GM12878 (cell line): Measurements from ENCODE around the gene MCC. TPM values are rescaled to one million over a fixed set of nuclear protein-coding genes. Genes with fewer than 3 reads are reported as not detected.
A peak's percentile ranks its signal among the peaks of the same experiment; 100 is the strongest.

Source experiments
- ATAC-seq: fragments of 200-7000 bp; cut with Tn5 transposase; 3 replicates; pipeline ENCODE4 v1.9.1; 2020; ENCODE audit warnings: mild to moderate bottlenecking, moderate library complexity
- BruUV-seq: library from RNA; stranded (reverse); fragments of 400-500 nt; replicated peaks from 2 replicates; lab custom pipeline; 2021; lab: Mats Ljungman, UMichigan
- CTCF ChIA-PET: fragments of 300-600 bp; sonication (Branson Sonifier 250); formaldehyde crosslinking; extraction: SDS; loops from one replicate; lab custom pipeline; 2021; ENCODE audit warnings: inconsistent platforms; lab: Yijun Ruan, JAX
- POLR2A ChIA-PET: fragments of 350-600 bp; formaldehyde crosslinking; extraction: SDS; loops from one replicate; lab custom pipeline; 2021; ENCODE audit warnings: inconsistent platforms; lab: Charles Lee
- RAD21 ChIA-PET: fragments of 300-600 bp; sonication (Branson Sonifier 250); formaldehyde crosslinking; loops from one replicate; lab custom pipeline; 2023; ENCODE audit warnings: antibody characterized with exemption; ENCODE audit not compliant: unreplicated experiment; lab: Charles Lee
- SMC1A ChIA-PET: fragments of 300-600 bp; sonication (Branson Sonifier 250); formaldehyde crosslinking; loops from one replicate; lab custom pipeline; 2023; ENCODE audit not compliant: unreplicated experiment, uncharacterized antibody; lab: Charles Lee
- DNase-seq: peaks from one replicate; pipeline ENCODE4 v3.0.0-alpha.2; 2011; ENCODE audit warnings: low read depth, low spot score
- FAIRE-seq: peaks from 3 replicates; lab custom pipeline; 2011; peaks lifted over from hg19 to GRCh38; lab: Jason Lieb, UNC
- H2AFZ ChIP-seq: 2 replicates; pipeline ENCODE4 v1.6.0; 2011; ENCODE audit warnings: low read depth, low read length, control low read depth; ENCODE audit not compliant: control insufficient read depth
- H3K27ac ChIP-seq: 2 replicates; pipeline ENCODE4 v1.5.1; 2011; ENCODE audit warnings: control low read depth; ENCODE audit not compliant: control insufficient read depth, insufficient read depth
- H3K27me3 ChIP-seq, 2 experiments: replicated peaks in 1 of 2; 2 replicates each; pipeline versions ENCODE4 v1.6.0 to v1.6.1; 2011; ENCODE audit warnings: low read length in 1 of 2; ENCODE audit not compliant: control insufficient read depth in 2 of 2, insufficient read depth in 2 of 2
- H3K36me3 ChIP-seq, 2 experiments: 2 replicates each; pipeline ENCODE4 v1.5.1; 2011; ENCODE audit warnings: low read length in 1 of 2; ENCODE audit not compliant: control insufficient read depth in 2 of 2, insufficient read depth in 2 of 2
- H3K4me1 ChIP-seq: 2 replicates; pipeline ENCODE4 v1.6.1; 2011; ENCODE audit warnings: mild to moderate bottlenecking, low read length, moderate library complexity, mixed read lengths; ENCODE audit not compliant: control insufficient read depth, insufficient read depth
- H3K4me2 ChIP-seq: 2 replicates; pipeline ENCODE4 v1.6.0; 2011; ENCODE audit warnings: control low read depth; ENCODE audit not compliant: control insufficient read depth, insufficient read depth
- H3K4me3 ChIP-seq: fragments of 200-600 bp; sonication (generic); 2 replicates; pipeline ENCODE4 v1.5.1; 2016
- H3K79me2 ChIP-seq: 2 replicates; pipeline ENCODE4 v1.6.0; 2011; ENCODE audit warnings: low read length; ENCODE audit not compliant: control insufficient read depth, insufficient read depth
- H3K9ac ChIP-seq: 2 replicates; pipeline ENCODE4 v1.8.0; 2011; ENCODE audit warnings: low read length, control low read depth, mixed read lengths; ENCODE audit not compliant: control insufficient read depth, insufficient read depth
- H3K9me3 ChIP-seq: replicated peaks from 3 replicates; pipeline ENCODE4 v1.5.1; 2011; ENCODE audit warnings: mild to moderate bottlenecking, low read length; ENCODE audit not compliant: control insufficient read depth, insufficient read depth
- H4K20me1 ChIP-seq: 2 replicates; pipeline ENCODE4 v1.6.0; 2011; ENCODE audit not compliant: control insufficient read depth, insufficient read depth
- ATF2 ChIP-seq: IDR thresholded peaks from 2 replicates; pipeline ENCODE4 v1.6.1; 2012; ENCODE audit warnings: low read length, inconsistent platforms
- BHLHE40 ChIP-seq, 2 experiments: fragments of 450-650 bp in 1 of 2; IDR thresholded peaks; 2 replicates each; pipeline ENCODE4 v1.6.1; 2011 to 2017; ENCODE audit warnings: low read depth in 2 of 2, borderline replicate concordance in 1 of 2, improper control_type of control experiment in 1 of 2, low read length in 1 of 2, mild to moderate bottlenecking in 1 of 2
- BMI1 ChIP-seq: fragments of 450-650 bp; IDR thresholded peaks from 2 replicates; pipeline ENCODE4 v1.6.1; 2016; ENCODE audit warnings: mild to moderate bottlenecking, moderate library complexity, borderline replicate concordance
- IRF4 ChIP-seq: IDR thresholded peaks from 2 replicates; pipeline ENCODE4 v1.6.1; 2011; ENCODE audit warnings: low read depth, low read length
- MEF2B ChIP-seq: fragments of 450-650 bp; IDR thresholded peaks from 2 replicates; pipeline ENCODE4 v1.6.1; 2018; ENCODE audit warnings: mild to moderate bottlenecking, moderate library complexity; ENCODE audit not compliant: partially characterized antibody, poor library complexity, severe bottlenecking
- NFXL1 ChIP-seq: fragments of 450-650 bp; IDR thresholded peaks from 2 replicates; pipeline ENCODE4 v1.6.1; 2017; ENCODE audit warnings: antibody characterized with exemption, mild to moderate bottlenecking, borderline replicate concordance
- PAX5 ChIP-seq: IDR thresholded peaks from 2 replicates; pipeline ENCODE4 v1.6.1; 2011; ENCODE audit warnings: low read depth, low read length, borderline replicate concordance
- POLR2AphosphoS5 ChIP-seq: IDR thresholded peaks from 2 replicates; pipeline ENCODE4 v1.6.1; 2011; ENCODE audit warnings: mild to moderate bottlenecking, low read length, inconsistent platforms
- SIN3A ChIP-seq: IDR thresholded peaks from 2 replicates; pipeline ENCODE4 v1.6.1; 2012; ENCODE audit warnings: low read depth, low read length, improper control_type of control experiment
- SMC3 ChIP-seq: IDR thresholded peaks from 2 replicates; pipeline ENCODE4 v1.6.1; 2011; ENCODE audit warnings: low read length, improper control_type of control experiment, borderline replicate concordance
- SRF ChIP-seq, 2 experiments: IDR thresholded peaks; 2 replicates each; pipeline ENCODE4 v1.6.1; 2011; ENCODE audit warnings: low read depth in 2 of 2, low read length in 2 of 2, mild to moderate bottlenecking in 1 of 2, moderate library complexity in 1 of 2
- WRNIP1 ChIP-seq: IDR thresholded peaks from 2 replicates; pipeline ENCODE4 v1.6.1; 2011; ENCODE audit warnings: low read depth, low read length, improper control_type of control experiment, borderline replicate concordance
- ZNF207 ChIP-seq: fragments of 450-650 bp; IDR thresholded peaks from 2 replicates; pipeline ENCODE4 v1.6.1; 2014; ENCODE audit warnings: antibody characterized with exemption, mild to moderate bottlenecking, borderline replicate concordance
- ZNF217 ChIP-seq: fragments of 450-650 bp; IDR thresholded peaks from 2 replicates; pipeline ENCODE4 v1.6.1; 2017; ENCODE audit warnings: antibody characterized with exemption, mild to moderate bottlenecking
- ZNF687 ChIP-seq: fragments of 450-650 bp; IDR thresholded peaks from 2 replicates; pipeline ENCODE4 v1.6.1; 2017; ENCODE audit warnings: mild to moderate bottlenecking, moderate library complexity
- whole genome bisulfite sequencing: methylation state at CpG from one replicate; pipeline ENCODE4 v1.1.6; 2016; ENCODE audit warnings: low lambda C conversion rate; ENCODE audit not compliant: insufficient replicate concordance, insufficient coverage; ENCODE audit errors: missing lambda C conversion rate; 5-methylcytosine and 5-hydroxymethylcytosine counted together
- in situ Hi-C: fragments of 300-500 bp; cut with MboI; formaldehyde crosslinking; loops from 9 replicates; pipeline ENCODE4 v1.14.3; 2018; ENCODE audit warnings: mixed read lengths
- intact Hi-C: fragments of 100-400 bp; cut with micrococcal nuclease; formaldehyde crosslinking; loops from one replicate; pipeline ENCODE4 v1.14.2; 2022; ENCODE audit not compliant: unreplicated experiment
- polyA plus RNA-seq, 11 experiments: library from polyadenylated mRNA; depleted of rRNA in 4 of 11; unstranded in 6 of 11; stranded (reverse) in 5 of 11; fragments of >200 nt; fragmentation: Nextera tagmentation in 4 of 11; fragmentation: Illumina TruSeq in 1 of 11; extraction: Ambion mirVana in 4 of 11; extraction: Trizol in 1 of 11; gene quantifications; 1 replicate in 1 of 11; 2 replicates in 10 of 11; pipeline versions ENCODE4 v1.2.1 to v1.2.3, GENCODE V29; 2011 to 2016; ENCODE audit warnings: inconsistent platforms in 2 of 11, missing spikeins in 2 of 11, low read depth in 1 of 11
- total RNA-seq, 4 experiments: library from RNA; depleted of rRNA in 3 of 4; stranded (reverse); fragments of >200 nt in 3 of 4; fragmentation: Illumina TruSeq in 1 of 4; extraction: Trizol in 1 of 4; gene quantifications; 2 replicates each; pipeline versions ENCODE4 v1.2.1 to v1.2.3, GENCODE V29; 2013 to 2021

MCC gene
- total and polyA plus RNA-seq, 10 of the 15 experiments (the other 5 are each of a cell fraction or from before 2014, with no cell fraction given), result 0.03 to 0.86 (median 0.16) TPM

GRCh38 chr5:113047234-113047633, 441.0 kb downstream of the MCC start:
- H3K9ac ChIP-seq, result no peak overlapping the region
- in situ Hi-C loops, result no loop called here
- 68% methylated on average over 2 of the region's 2 CpGs for WGBS

More at GRCh38 chr5:113047234-113047633, 441.0 kb downstream of the MCC start:
- Histone ChIP-seq H3K36me3 (no peaks in the 10 kb centered on the region), H4K20me1 (no peaks in the 10 kb centered on the region), H2AFZ (no peak overlapping the region), H3K4me3 (no peak overlapping the region), H3K79me2 (no peaks in the 10 kb centered on the region), H3K27me3 (no peaks in the 10 kb centered on the region), H3K9me3 (no peaks in the 10 kb centered on the region), H3K27ac (no peak overlapping the region), H3K4me2 (no peak overlapping the region), H3K4me1 (peaks cover 11% of the 10 kb centered on the region)
- CTCF ChIA-PET, result interaction anchor here (1.0 to 1.2 kb wide), 2 partner anchors 24 to 67 kb away, joined by 3 read pairs; no protein-coding TSS in a partner anchor
- no TSS peak for BruUV-seq
- SMC1A ChIA-PET, result interaction anchor here (0.6 to 2.2 kb wide), 5 partner anchors 23 to 52 kb away, joined by 3 to 5 read pairs (median 4); no protein-coding TSS in a partner anchor
- RAD21 ChIA-PET, result interaction anchor here (0.7 kb wide), 1 partner anchor 26 kb away, joined by 3 read pairs; no protein-coding TSS in a partner anchor
- no peak for DNase-seq
- intact Hi-C loops, result loop anchor here (5.0 to 10.0 kb wide), 3 partner anchors 285 to 560 kb away; no protein-coding TSS in a partner anchor
- ATAC-seq, result peak; percentile 20
- no peak for TF ChIP-seq NFXL1
- TF ChIP-seq BHLHE40 (IDR thresholded peaks at IDR 0.05; ENCODE audit: borderline replicate concordance in 1 of 2, low read depth in 2 of 2, low read length in 1 of 2), result no peak
- no peak for TF ChIP-seq IRF4
- no peak for TF ChIP-seq POLR2AphosphoS5
- TF ChIP-seq WRNIP1, result no peak
- TF ChIP-seq SMC3, result no peak
- no peak for TF ChIP-seq MEF2B
- TF ChIP-seq SIN3A, result no peak
- no peak for TF ChIP-seq ZNF217
- TF ChIP-seq PAX5, result no peak
- TF ChIP-seq BMI1, result no peak
- no peak for TF ChIP-seq ZNF207
- TF ChIP-seq ATF2, result no peak
- TF ChIP-seq ZNF687, result no peak
- no peak for TF ChIP-seq SRF (IDR thresholded peaks at IDR 0.05; ENCODE audit: low read depth in 2 of 2, low read length in 2 of 2)
- FAIRE-seq, result no peak
- POLR2A ChIA-PET, result no interaction called here
